Esophagus (tissue), 2 donors: ENCODE measurements around the gene WNT3. TPM values are rescaled to one million over a fixed set of nuclear protein-coding genes. Genes with fewer than 3 reads are reported as not detected.

Source experiments
- H3K27ac ChIP-seq, 2 donors: one replicate each; pipeline ENCODE4 v1.5.1; 2013; ENCODE audit warnings: low read depth in 2 of 2, mild to moderate bottlenecking in 2 of 2, inconsistent platforms in 1 of 2, low read length in 1 of 2, moderate library complexity in 1 of 2
- H3K27me3 ChIP-seq, 2 donors: one replicate each; pipeline ENCODE4 v1.6.1; 2013; ENCODE audit warnings: low read length in 2 of 2, control low read depth in 1 of 2, mild to moderate bottlenecking in 1 of 2; ENCODE audit not compliant: insufficient read depth in 2 of 2, control insufficient read depth in 1 of 2
- H3K36me3 ChIP-seq, 2 donors: one replicate each; pipeline ENCODE4 v1.6.1; 2013; ENCODE audit warnings: low read length in 1 of 2; ENCODE audit not compliant: control insufficient read depth in 2 of 2, insufficient read depth in 2 of 2
- H3K4me1 ChIP-seq, 2 donors: one replicate each; pipeline ENCODE4 v1.6.1; 2013; ENCODE audit warnings: low read length in 1 of 2; ENCODE audit not compliant: control insufficient read depth in 2 of 2, insufficient read depth in 2 of 2
- H3K4me3 ChIP-seq, 2 donors: one replicate each; pipeline ENCODE4 v1.5.1; 2013; ENCODE audit warnings: low read length in 2 of 2, mild to moderate bottlenecking in 2 of 2, low read depth in 1 of 2, moderate library complexity in 1 of 2
- H3K9me3 ChIP-seq, 2 donors: one replicate each; pipeline ENCODE4 v1.6.1; 2013; ENCODE audit warnings: mild to moderate bottlenecking in 2 of 2, low read depth in 1 of 2, low read length in 1 of 2, moderate library complexity in 1 of 2; ENCODE audit not compliant: control insufficient read depth in 2 of 2, insufficient read depth in 1 of 2
- WGBS, 2 donors: extraction: QIAGEN DNeasy Blood & Tissue Kit; methylation state at CpG; one replicate each; pipeline ENCODE4 v1.1.7; 2013; 5-methylcytosine and 5-hydroxymethylcytosine counted together
- polyA plus RNA-seq, 2 donors: library from polyadenylated mRNA; stranded (reverse); fragments of 200-250 nt; gene quantifications; one replicate each; pipeline ENCODE4 v1.2.3, GENCODE V29; 2013
- donor health status: healthy with polysubstance abuse.
- donor health status: Bipolar disorder and iron deficiency.

The WNT3 gene
- polyA plus RNA-seq, 2 donors, result 0.99 to 1.4 TPM

DNA sequence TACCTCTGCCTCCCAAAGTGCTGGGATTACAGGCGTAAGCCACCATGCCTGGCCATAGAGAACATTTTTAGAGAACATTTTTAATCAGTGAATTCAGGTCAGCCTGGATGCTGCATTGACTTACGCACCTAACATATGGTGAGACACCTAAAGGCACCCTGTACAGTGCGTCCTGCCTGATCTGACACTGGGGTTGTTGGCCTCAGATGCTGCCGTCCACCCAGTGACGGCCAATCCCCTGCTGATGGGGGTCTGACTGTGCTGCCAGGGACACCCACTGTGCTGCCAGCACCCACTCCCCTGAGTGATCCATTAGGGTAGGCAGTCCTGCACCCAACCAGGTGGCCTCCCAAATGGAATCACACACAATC, 38.5 kb downstream of the WNT3 start:
- H3K9me3 ChIP-seq, result no peaks in the 10 kb centered on the region
- peaks cover 0 to 10% of the 10 kb centered on the region in 2 donors for H3K4me1 ChIP-seq
- no peaks in the 10 kb centered on the region for H3K36me3 ChIP-seq
- WGBS, 2 donors, result 95% methylated on average over 5 of the region's 5 CpGs
- H3K27ac ChIP-seq, result no peak overlapping the region
- no peak overlapping the region for H3K4me3 ChIP-seq
- H3K27me3 ChIP-seq, result no peaks in the 10 kb centered on the region

GRCh38 chr17:46777943-46778915, 40.3 kb downstream of the WNT3 start:
- H3K4me3 ChIP-seq, result no peak overlapping the region
- no peaks in the 10 kb centered on the region for H3K9me3 ChIP-seq
- H3K27me3 ChIP-seq, result peaks cover 0 to 2% of the 10 kb centered on the region in 2 donors
- H3K36me3 ChIP-seq, result no peaks in the 10 kb centered on the region
- H3K4me1 ChIP-seq, result peaks cover 0 to 6% of the 10 kb centered on the region in 2 donors
- 71 to 72% methylated on average over 23 of the region's 23 CpGs for WGBS, 2 donors
- H3K27ac ChIP-seq, result no peak overlapping the region

DNA sequence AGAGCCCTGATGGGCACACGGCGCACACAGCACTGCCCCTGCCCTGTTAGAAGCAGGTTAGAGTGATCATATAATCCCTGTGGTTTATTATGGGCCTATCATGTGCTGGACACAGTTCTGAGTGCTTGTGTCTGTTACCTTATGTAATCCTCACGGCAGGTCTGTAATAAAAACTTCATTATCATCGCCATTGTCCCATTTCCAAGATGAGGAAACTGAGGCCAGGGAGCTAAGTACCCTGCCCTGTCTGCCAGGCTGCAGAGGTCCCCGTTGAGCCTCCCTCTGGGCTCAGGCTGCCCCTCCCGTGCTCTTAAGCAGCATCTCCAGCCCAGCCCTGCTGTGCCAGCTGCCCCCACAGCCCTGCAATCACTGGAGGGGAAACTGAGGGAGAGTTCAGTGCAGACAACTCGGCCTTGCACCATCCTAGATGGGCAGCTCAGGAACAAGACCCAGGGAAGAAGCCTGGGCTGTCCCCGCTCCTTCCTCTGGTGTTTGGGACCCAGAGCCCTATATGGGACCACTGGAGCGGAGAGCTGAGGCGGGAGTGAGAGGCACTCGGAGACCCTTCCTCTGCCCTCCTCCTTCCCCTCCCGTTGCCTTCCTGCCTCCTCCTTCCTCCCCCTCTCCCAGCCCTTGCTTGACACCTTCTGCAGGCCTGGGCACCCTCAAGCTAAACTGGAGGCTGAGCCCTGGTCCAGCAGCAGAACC, 42.0 kb downstream of the WNT3 start:
- H3K27ac ChIP-seq, result no peak overlapping the region
- H3K9me3 ChIP-seq, result no peaks in the 10 kb centered on the region
- no peaks in the 10 kb centered on the region for H3K36me3 ChIP-seq
- peaks cover 0 to 2% of the 10 kb centered on the region in 2 donors for H3K27me3 ChIP-seq
- H3K4me3 ChIP-seq, result no peak overlapping the region
- 79 to 83% methylated on average over 12 of the region's 12 CpGs for WGBS, 2 donors
- peaks cover 0 to 2% of the 10 kb centered on the region in 2 donors for H3K4me1 ChIP-seq

DNA sequence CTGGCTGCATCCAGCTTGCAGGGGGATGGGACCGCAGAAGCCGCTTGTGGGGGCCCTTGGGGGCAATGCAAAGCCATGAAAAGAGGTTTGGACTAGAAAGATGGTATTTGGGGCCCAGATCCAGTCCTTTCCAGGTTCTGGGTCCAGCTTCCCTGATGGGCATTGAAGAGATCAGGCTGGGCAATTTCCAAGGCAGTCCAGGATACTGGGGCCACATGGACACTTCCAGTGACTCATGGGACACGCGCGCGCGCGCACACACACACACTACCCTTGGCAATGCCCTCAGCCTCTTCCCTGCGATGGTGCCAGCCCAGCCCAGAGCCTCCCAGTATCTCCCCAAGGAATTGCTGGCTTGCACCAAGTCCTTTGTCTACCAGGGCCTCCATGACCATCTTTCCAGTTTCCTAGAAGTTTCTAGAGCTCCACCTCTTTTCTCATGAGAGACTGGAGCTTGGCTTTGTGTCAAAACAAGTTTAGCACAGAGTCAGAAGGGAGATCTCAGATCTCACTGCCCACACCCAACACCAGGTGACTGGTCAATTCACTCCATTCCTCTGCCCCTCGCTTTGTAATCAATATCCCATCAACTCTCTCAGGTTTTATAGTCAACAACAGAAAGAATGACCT, 44.3 kb downstream of the WNT3 start:
- 93 to 96% methylated on average over 10 of the region's 10 CpGs for WGBS, 2 donors
- peaks cover 0 to 2% of the 10 kb centered on the region in 2 donors for H3K27me3 ChIP-seq

DNA sequence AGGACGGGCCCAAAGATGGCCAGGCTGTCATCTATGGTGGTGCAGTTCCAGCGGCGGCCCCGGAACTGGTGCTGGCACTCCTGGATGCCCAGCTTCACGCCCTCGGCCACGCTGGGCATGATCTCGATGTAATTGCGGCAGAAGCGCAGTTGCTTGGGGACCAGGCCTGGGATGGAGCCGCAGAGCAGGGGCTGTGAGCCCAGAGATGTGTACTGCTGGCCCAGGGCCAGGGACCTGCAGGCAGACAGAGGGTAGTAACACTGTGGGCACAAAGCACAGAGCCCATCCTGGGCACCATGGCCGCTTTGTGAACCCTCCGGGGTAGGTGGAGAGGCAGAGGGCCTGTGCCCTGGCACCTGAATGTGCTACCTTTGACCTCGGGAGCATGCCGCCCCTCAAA, 44.8 kb downstream of the WNT3 start:
- no peak overlapping the region for H3K27ac ChIP-seq
- no peak overlapping the region for H3K4me3 ChIP-seq
- H3K4me1 ChIP-seq, result peaks cover 3 to 9% of the 10 kb centered on the region in 2 donors
- H3K36me3 ChIP-seq, result no peaks in the 10 kb centered on the region
- WGBS, 2 donors, result 89% methylated on average over 15 of the region's 15 CpGs
- H3K9me3 ChIP-seq, result no peaks in the 10 kb centered on the region
- peaks cover 0 to 2% of the 10 kb centered on the region in 2 donors for H3K27me3 ChIP-seq

More for the DNA sequence above, 44.3 kb downstream of the WNT3 start:
- Histone ChIP-seq H3K4me3 (no peak overlapping the region), H3K36me3 (no peaks in the 10 kb centered on the region), H3K27ac (no peak overlapping the region), H3K4me1 (peaks cover 3 to 9% of the 10 kb centered on the region in 2 donors), H3K9me3 (no peaks in the 10 kb centered on the region)

GRCh38 chr17:46773221-46773605, 45.3 kb downstream of the WNT3 start:
- no peak overlapping the region for H3K4me3 ChIP-seq
- H3K9me3 ChIP-seq, result no peaks in the 10 kb centered on the region
- H3K27me3 ChIP-seq, result peaks cover 0 to 2% of the 10 kb centered on the region in 2 donors
- peaks cover 3 to 9% of the 10 kb centered on the region in 2 donors for H3K4me1 ChIP-seq
- 78 to 81% methylated on average over 6 of the region's 6 CpGs for WGBS, 2 donors
- no peaks in the 10 kb centered on the region for H3K36me3 ChIP-seq
- H3K27ac ChIP-seq, result no peak overlapping the region

DNA sequence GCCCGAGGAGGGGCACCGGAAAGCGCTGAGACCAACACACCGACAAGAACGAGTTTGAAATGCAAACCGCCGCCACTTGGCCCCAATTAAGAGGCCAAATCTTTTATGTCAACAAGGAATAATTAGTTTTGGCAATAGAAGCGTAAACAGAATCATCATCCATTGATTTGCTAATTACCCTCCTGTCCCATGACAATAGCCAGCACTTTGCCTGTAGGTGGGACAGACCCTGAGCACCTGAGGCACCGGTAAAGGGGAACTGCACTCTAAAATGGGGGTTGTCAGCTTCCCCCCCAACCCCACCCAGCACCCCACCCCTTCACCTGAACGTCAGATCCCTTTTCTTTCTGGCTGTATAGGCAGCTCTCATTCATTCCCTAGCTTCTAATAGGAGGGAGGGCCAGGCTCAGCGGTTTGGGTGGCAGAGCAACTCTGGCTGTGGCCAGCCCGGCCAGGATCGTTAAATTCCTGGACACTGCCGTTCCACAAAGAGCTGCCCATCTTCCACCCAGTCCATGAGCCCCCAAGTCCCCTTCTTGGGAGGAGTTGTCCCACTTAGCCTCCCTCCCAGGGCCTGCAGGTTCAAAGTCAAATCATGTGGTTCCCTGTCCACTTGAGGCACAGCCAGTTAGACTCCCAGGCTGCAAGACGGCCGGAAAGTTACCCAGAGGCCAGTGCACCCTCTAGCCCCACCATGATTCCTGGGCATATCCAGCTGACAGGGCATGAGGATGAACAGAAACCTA, 45.8 kb downstream of the WNT3 start:
- Histone ChIP-seq H3K27ac (peak overlapping the region in 1 of 2 donors; percentile 1), H3K4me1 (peaks cover 3 to 9% of the 10 kb centered on the region in 2 donors), H3K4me3 (peak overlapping the region; percentile 56 to 58), H3K27me3 (peaks cover 0 to 2% of the 10 kb centered on the region in 2 donors), H3K9me3 (no peaks in the 10 kb centered on the region), H3K36me3 (no peaks in the 10 kb centered on the region)
- 20 to 33% methylated on average over 16 of the region's 16 CpGs for whole genome bisulfite sequencing, 2 donors

DNA sequence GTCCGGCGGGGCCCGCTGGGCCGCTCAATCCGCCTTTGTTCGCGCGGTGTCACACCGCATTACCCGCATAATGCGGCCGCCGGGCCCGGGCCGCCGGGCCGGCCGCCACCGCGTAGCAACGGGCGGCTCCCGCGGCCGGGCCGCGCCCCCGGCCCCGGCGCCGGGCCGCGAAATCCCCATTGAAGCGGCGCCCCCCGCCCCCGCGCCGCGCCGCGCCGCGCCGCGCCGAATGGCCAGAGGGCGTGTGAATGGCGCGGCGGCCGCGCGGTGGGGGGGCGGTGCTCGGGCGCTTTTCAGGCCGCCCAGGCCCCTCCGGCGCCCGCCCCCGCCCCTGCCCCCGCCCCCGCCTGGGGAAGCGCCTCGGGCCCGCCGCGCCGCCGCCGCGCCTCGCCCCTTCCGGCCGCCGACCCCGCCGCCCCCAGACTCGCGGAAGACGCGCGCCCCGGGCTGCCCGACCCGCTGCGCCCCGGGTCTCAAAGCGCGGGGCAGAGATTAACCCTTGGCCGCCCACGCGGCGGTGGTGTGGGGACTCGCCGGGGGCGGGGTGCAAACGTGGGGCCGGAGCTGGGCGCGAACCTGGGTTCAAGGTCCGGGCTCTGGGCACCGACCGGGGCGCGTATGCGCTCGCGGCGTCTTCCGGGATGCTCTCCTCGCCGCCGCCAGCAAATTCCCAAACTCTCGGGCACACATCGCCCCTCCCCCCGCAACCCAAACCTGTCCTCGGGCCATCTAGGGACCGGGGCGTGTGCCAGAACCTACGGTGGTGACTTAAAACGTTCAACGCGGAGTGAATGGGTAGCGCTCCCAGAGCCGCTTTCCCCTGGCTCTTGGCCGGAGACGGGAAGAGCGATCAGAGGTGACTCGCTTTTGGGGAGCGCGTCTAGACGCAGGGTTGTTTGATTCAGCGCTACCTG, 46.7 kb downstream of the WNT3 start:
- Histone ChIP-seq H3K4me3 (peak overlapping the region; percentile 56 to 58), H3K9me3 (no peaks in the 10 kb centered on the region), H3K4me1 (peaks cover 3 to 9% of the 10 kb centered on the region in 2 donors), H3K27me3 (peaks cover 0 to 2% of the 10 kb centered on the region in 2 donors), H3K36me3 (no peaks in the 10 kb centered on the region), H3K27ac (peak overlapping the region; percentile 1 to 4)
- WGBS, 2 donors, result 1 to 2% methylated on average over 68 to 135 of the region's 135 CpGs
